ENCODE data around the gene PRRC2B. TPM values are rescaled to one million over a fixed set of nuclear protein-coding genes. Genes with fewer than 3 reads are reported as not detected.

PRRC2B gene
- total RNA-seq, 1 experiment from 2014 or later = 219 TPM

GRCh38 chr9:131421691-131422090, 27.8 kb downstream of the PRRC2B start:
- no peak for DNase-seq
- H3K27me3 Mint-ChIP-seq (ENCODE audit: insufficient read depth, unreplicated experiment) = no peaks in the 10 kb centered on the region
- no TSS peak for BruUV-seq (replicated peaks)
- ChIA-PET CTCF (no interaction called here), POLR2A (no interaction called here)
- TF ChIP-seq CTCF (IDR thresholded peaks at IDR 0.05; ENCODE audit: insufficient read depth in 1 of 2, low read depth in 1 of 2, low read length in 1 of 2, severe bottlenecking in 1 of 2, unreplicated experiment in 1 of 2) = no peak
- peak overlapping the region; percentile 31 for H3K27ac Mint-ChIP-seq (ENCODE audit: unreplicated experiment)
- no peak overlapping the region for H3K4me3 Mint-ChIP-seq (ENCODE audit: unreplicated experiment)
- intact Hi-C loops (cut with micrococcal nuclease; ENCODE audit: unreplicated experiment) = no loop called here
- Histone ChIP-seq H3K4me1 (peaks cover 16% of the 10 kb centered on the region), H3K9me3 (no peaks in the 10 kb centered on the region), H3K4me3 (ENCODE audit: low read depth, low read length) (no peak overlapping the region), H3K36me3 (ENCODE audit: control insufficient read depth, insufficient read depth, low read length) (peaks cover 1% of the 10 kb centered on the region), H3K27me3 (replicated peaks; ENCODE audit: control insufficient read depth, insufficient read depth, low read length) (no peaks in the 10 kb centered on the region)
- H3K4me1 Mint-ChIP-seq (ENCODE audit: low read depth, unreplicated experiment) = peaks cover 45% of the 10 kb centered on the region
- H3K36me3 Mint-ChIP-seq (ENCODE audit: insufficient read depth, unreplicated experiment) = peaks cover 83% of the 10 kb centered on the region
- H3K9me3 Mint-ChIP-seq (ENCODE audit: unreplicated experiment) = no peaks in the 10 kb centered on the region

GRCh38 chr9:131422241-131422792, 28.4 kb downstream of the PRRC2B start:
- Histone ChIP-seq H3K4me1 (peaks cover 16% of the 10 kb centered on the region), H3K9me3 (no peaks in the 10 kb centered on the region), H3K27me3 (replicated peaks; ENCODE audit: control insufficient read depth, insufficient read depth, low read length) (no peaks in the 10 kb centered on the region), H3K36me3 (ENCODE audit: control insufficient read depth, insufficient read depth, low read length) (peaks cover 1% of the 10 kb centered on the region), H3K4me3 (ENCODE audit: low read depth, low read length) (no peak overlapping the region)
- no peak for TF ChIP-seq CTCF (IDR thresholded peaks at IDR 0.05; ENCODE audit: insufficient read depth in 1 of 2, low read depth in 1 of 2, low read length in 1 of 2, severe bottlenecking in 1 of 2, unreplicated experiment in 1 of 2)
- Mint-ChIP-seq H3K27me3 (ENCODE audit: insufficient read depth, unreplicated experiment) (no peaks in the 10 kb centered on the region), H3K4me3 (ENCODE audit: unreplicated experiment) (no peak overlapping the region), H3K36me3 (ENCODE audit: insufficient read depth, unreplicated experiment) (peaks cover 80% of the 10 kb centered on the region), H3K4me1 (ENCODE audit: low read depth, unreplicated experiment) (peaks cover 40% of the 10 kb centered on the region), H3K9me3 (ENCODE audit: unreplicated experiment) (no peaks in the 10 kb centered on the region), H3K27ac (ENCODE audit: unreplicated experiment) (no peak overlapping the region)
- intact Hi-C loops (cut with micrococcal nuclease; ENCODE audit: unreplicated experiment) = no loop called here
- DNase-seq = no peak
- ChIA-PET POLR2A (no interaction called here), CTCF (no interaction called here)
- no TSS peak for BruUV-seq (replicated peaks)

- Histone ChIP-seq H3K36me3 (ENCODE audit: control insufficient read depth, insufficient read depth, low read length) (peaks cover 1% of the 10 kb centered on the region), H3K4me1 (peaks cover 7% of the 10 kb centered on the region), H3K9me3 (no peaks in the 10 kb centered on the region), H3K27me3 (replicated peaks; ENCODE audit: control insufficient read depth, insufficient read depth, low read length) (no peaks in the 10 kb centered on the region), H3K4me3 (ENCODE audit: low read depth, low read length) (no peak overlapping the region)
- Mint-ChIP-seq H3K27me3 (ENCODE audit: insufficient read depth, unreplicated experiment) (no peaks in the 10 kb centered on the region), H3K36me3 (ENCODE audit: insufficient read depth, unreplicated experiment) (peaks cover 80% of the 10 kb centered on the region), H3K4me1 (ENCODE audit: low read depth, unreplicated experiment) (peaks cover 31% of the 10 kb centered on the region), H3K4me3 (ENCODE audit: unreplicated experiment) (no peak overlapping the region), H3K9me3 (ENCODE audit: unreplicated experiment) (no peaks in the 10 kb centered on the region), H3K27ac (ENCODE audit: unreplicated experiment) (no peak overlapping the region)
- ChIA-PET CTCF (no interaction called here), POLR2A (no interaction called here)
- DNase-seq = no peak
- no peak for TF ChIP-seq CTCF (IDR thresholded peaks at IDR 0.05; ENCODE audit: insufficient read depth in 1 of 2, low read depth in 1 of 2, low read length in 1 of 2, severe bottlenecking in 1 of 2, unreplicated experiment in 1 of 2)
- BruUV-seq (replicated peaks) = no TSS peak
- intact Hi-C loops (cut with micrococcal nuclease; ENCODE audit: unreplicated experiment) = no loop called here
Measured at GRCh38 chr9:131423171-131423581, 29.3 kb downstream of the PRRC2B start.
